HG03064 (cell line): Measurements from ENCODE around the gene BMP7.
"Not testable (repeated sequence)": the region's sequence is repeated elsewhere in the genome, so short reads cannot be mapped to it uniquely, and the experiment has no call there.

Experiments used
- ATAC-seq: cut with Tn5 transposase; IDR thresholded peaks from one replicate; pipeline ENCODE4 v1.9.1; 2021; ENCODE audit warnings: low read depth; ENCODE audit not compliant: unreplicated experiment

Gene BMP7

DNA sequence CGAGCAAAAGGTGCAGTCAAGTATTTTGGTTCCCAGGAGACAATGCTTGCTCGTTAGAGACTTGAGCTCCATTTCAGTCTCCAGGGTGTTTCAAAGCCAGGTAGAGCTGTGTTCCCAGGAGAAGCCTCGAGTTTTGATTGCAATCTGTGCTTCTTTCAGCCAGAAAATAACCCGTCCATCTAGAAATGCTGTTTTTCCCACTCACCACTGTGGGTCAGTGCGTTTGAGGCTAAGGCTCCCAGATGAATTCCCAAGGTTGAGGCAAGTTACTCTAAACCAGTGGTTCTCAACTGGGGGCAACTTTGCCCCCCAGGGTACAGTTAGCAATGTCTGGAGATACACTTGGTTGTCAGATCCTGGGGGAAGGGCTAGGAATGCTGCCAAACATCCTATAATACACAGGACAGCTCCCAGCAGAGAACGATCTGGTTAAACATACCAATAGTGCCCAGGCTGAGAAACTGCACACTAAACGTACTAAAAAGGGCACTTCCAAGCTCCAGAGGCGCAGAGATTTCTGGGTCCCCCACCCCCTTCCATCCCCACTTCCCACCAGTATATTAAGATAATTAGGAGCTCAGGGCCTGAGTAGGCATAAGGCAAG, 13.8 kb downstream of the BMP7 start:
- ATAC-seq = no peak

DNA sequence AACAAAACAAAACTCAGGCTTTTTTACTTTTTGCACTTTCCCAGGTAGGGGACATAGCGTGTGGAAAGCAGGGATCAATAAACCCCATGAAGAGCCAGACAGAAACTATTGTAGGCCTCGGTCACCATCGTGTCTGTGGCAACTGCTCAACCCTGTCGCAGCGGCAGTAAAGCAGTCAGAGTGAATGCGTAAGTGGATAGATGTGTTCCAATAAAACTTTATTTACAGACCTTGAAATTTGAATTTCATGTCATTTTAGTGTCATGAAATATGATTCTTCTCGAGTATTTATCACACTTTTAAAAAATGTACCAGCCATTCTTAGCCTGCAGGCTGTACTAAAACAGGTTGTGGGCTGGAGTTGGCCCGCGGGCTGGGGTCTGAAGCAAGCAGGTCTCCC, 14.5 kb downstream of the BMP7 start:
- ATAC-seq = no peak

DNA sequence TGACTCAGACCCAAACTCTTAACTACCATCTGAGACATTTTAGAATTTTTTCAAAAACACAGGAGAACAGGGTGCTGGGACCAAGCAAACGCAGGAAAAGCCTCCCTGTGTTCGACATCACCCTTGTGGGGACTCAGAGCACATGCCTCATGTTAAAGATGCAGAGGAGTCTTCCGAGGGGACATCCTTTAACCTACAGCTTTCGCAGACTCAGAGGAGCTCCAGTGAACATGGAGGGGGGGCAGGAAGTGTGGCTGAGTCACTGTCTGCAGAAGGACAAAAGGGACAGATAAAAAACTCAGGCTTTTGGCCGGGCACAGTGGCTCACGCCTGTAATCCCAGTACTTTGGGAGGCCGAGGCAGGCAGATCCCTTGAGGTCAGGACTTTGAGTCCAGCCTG, 15.1 kb downstream of the BMP7 start:
- no peak for ATAC-seq

DNA sequence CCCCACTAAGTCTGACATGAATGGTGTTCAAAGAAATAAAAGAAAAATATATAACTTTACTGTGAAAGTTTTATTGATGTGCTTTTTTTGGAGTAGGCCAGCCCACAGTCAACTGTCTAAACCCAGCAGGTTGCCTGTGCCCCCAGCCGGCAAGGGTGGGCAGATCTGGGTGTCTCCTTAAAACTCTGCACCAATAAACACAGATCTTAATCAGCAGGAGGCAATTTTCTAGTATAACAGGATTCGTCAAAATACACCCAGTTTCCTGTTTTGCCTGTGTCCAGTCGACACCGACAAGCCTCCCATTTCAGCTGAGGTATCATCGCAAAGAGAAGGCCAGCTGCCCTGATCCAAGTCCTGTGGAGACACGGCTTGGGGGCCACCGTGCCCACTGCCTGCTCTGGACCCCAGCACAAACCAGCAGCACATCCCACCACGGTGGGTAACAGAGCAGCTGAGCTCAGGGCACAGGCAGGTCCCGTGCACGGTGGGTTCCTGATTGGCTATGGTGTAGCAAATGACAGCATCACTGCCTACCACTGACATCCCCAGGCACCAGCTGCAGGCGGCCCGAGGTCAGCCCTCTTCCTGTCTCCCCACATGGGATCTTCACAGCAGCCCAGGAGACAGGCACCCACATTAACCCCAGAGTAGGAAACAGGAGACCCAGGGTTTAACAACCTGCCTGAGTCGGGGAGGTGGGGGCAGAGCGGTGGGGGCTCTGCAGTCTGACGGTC, 15.7 kb downstream of the BMP7 start:
- ATAC-seq = no peak

DNA sequence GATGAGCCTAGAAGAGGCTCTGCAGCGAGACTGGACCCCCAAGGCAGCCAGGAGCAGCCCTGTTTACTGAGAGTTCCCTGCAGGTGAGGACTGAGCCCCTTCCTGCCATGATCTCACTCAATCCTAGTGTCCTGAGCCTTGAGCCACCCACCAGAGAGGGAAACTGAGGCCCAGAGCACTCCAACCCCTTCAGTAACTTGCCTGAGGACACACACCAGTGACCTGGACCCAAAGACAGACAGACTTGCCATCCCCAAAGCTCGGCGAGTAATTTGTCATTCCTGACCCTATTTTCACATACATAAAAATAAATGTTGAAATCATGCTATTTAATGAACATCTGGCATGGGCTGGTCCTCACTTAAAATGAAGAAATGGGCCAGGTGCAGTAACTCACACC, 16.7 kb downstream of the BMP7 start:
- no peak for ATAC-seq

DNA sequence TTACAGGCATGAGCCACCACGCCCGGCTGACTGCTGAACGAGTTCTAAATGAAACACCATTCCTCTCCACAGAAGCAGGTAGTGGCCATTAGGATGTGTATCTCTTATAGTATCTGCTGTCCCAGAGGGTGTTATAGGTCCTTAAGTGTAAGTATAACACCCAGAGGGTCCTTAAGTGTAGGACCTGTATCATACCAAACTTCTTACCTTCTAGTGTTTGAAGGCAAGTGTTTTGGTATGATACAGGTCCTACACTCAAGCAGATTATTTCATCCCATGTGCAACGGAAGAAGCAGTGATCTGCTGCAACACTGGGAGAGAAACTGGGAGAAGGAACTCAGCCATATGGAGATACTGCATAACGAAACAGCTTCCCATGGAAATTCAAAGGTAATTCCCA, 17.4 kb downstream of the BMP7 start:
- ATAC-seq = no peak

DNA sequence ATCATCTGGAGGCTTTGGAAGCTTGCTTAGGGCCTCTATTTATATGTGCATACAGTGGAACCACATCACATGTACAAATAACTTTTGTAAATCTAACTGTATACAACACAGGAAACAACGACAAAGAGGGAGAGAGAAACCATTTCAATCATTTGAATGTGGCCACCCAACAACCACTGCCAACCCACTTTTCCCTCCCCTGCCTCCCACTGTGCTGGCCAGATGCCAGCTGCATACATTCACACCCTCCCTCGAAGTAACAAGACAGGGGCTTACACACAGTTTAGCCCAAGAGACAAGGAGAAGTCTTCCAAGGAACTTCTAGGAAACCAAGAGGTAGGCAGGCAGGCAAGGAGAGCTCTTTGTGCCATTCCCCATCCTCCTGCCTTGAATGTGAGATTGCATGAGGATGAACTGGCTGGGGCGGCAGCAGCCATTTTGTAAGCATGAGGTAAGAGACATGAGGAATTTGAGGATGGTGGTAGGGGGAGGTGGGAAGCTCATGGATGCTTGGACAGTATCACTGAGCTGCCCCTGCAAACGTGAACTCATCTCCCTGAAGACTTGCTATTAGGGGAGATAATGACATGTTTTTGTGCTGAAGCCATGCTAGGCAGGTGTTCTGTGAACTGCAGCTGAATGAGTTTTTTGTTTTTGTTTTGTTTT, 18.2 kb downstream of the BMP7 start:
- no peak for ATAC-seq

DNA sequence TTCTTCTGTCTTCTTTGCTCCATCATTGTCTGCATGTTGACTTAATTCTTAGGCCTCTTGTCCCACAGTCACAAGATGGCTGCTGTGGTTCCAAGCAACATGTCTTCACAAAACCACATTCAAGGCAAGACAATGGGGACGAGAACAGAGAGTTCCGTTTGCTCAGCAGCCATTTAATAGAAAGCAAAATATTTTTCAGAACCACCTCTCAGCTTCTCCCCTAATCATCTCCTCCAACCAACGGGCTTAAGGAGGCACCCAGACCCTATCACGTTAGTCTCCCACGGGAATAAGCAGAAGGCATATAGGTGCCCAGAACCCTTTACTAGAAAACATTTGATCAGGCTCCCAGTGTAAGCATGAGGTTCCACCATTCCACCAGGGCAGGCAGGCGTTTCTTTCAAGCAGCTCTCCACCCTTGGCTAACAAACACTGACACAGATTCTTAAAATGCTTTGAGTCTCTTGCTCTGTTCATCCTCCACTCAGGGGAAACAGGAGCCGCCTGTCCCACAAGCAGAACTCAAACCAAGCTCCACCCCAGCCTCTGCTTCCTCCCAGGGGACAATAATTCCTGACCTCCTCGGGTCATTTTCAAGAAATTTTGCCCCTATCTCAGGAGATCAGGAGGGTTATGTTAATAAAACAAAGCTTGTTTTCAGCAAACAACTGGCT, 19.0 kb downstream of the BMP7 start:
- no peak for ATAC-seq

DNA sequence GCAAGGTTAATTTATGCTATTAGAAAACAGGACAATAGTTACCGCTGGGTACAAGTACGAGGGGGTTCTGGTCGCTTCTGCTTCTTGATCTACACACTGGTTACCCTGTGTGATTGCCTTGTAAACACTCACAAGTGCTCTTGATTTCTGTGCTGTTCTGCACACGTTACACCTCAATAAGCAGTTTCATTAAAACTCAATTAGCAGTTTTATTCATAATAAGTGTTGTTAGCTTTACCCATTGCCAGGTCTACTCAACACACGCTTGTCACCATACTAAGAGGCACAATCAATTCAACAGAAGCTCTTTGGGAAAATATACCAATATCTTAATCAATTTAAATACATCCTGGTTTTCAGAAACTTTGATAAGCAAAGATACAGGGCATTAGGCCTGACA, 20.4 kb downstream of the BMP7 start:
- no peak for ATAC-seq

DNA sequence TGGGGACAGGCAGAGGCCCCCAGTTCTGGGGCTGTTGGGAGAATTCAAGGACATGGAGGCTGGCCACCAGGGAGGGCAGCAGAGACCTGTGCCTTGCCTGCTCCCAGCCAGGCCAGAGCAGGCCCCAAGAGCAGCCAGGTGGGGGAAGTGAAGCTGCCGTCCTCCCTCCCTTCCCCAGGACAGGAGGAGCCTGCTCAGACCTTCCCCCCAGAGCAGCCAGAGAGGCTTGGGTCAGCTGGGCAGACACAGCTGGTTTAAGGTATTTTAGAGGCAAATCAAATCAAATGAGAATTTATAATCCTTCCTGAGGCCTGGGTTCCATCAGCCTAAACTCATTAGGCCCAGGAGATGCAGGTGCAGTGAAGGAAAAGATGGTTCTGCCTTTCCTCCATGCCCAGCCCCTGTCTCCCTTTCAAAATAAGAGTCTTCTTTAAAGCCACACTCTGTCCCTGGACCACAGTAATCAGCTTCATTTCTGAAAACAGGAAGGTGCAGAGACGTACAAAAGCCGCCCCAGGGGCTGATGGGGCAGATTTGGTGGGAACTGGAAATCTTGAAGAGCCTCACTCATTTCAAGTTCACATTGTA, 21.7 kb downstream of the BMP7 start:
- no peak for ATAC-seq

DNA sequence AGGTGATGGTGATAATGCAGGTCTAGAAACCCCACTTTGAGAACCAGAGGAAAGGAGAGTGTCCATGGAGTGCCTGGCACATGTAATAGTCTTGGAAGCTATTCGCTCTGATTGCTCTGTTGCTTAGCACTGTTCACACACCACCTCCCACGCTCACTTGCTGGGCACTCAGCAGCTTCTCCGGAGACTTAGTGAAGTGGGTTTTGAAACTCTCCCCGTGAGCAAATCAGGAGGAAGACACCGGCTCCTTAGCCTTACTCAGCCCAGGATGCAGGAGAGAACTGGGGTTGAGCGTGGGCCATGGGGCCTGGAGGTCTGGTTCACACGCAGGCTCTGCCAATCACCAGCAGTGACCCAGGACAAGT, 22.2 kb downstream of the BMP7 start:
- ATAC-seq = no peak

DNA sequence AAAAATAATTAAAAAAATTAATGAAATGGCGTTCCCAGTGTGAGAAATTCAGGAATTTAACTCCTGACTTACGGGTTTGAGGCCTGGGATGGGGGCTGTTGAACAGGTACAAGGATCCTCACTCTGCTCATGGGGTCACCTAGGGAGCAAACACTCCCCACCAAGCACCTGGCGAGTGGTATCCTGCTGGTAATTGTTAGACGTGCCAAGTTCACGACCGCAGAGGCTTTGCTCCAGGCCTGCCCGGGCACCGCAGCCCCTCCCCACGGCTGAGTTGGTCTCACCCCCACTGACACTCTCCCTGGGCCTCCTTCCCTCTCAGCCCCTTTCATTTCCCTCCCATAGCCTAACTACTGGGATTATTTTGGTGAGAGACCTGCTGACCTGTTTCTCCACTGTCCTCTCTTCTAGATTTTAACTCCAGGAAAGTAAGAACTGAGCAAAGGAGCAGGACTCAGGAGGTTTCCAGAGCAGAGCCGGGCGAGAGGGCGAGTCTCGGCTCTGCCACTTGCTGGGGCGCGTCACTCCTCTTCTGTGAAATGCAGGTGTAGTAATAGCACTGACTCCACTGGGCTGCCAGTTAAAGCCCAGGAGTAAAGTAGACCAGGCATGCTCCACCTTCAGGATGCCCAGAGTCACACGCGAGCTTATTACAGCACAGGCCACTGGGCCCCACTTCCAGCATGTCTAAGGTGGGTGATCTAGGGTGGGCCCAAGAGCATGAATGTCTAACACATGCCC, 22.8 kb downstream of the BMP7 start:
- ATAC-seq = no peak

DNA sequence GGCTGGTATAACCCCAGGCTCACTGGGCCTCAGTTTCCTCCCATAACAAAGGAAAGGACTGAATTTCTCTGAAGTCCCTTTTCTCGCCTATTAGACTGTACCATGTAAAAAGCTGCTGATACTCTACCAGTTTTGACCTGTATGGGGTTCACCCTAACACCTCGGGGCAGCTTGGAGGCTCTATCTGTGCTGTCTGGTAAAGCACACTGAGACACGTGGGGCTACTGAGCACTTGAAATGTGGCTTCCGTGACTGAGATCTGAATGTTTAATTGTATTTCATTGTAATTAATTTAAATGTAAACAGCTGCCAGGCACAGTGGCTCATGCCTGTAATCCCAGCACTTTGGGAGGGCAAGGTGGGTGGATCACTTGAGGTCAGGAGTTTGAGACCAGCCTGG, 24.0 kb downstream of the BMP7 start:
- no peak for ATAC-seq

DNA sequence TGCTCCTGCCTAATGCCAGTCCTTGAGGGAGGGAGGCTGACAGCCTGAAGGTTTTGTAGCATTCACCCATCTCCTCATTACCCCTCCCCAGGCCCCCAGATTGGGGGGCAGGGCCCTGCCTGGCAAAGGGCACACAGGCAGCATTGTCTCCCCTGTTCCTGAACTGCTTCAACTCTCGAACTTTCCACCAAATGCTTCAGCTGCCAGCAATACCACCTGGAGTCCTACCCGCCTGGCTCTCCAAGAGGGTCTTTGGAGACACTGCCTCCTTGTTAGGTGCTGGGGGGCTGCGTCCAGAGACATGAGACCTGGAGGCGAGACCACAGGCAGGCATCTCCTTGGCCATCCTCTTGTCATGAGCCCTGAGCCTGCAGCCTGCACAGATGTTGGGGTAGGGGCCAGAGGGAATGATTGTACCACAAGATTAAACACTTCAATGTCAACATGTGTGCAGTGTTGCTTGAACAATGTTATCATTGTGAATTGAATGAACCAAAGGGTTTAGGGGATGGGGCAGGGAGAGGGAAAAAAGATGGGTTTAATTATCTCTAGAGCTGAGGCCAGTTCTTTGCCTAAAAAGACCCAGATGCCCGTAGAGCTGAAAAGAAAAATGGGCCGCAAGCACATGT, 25.0 kb downstream of the BMP7 start:
- no peak for ATAC-seq

DNA sequence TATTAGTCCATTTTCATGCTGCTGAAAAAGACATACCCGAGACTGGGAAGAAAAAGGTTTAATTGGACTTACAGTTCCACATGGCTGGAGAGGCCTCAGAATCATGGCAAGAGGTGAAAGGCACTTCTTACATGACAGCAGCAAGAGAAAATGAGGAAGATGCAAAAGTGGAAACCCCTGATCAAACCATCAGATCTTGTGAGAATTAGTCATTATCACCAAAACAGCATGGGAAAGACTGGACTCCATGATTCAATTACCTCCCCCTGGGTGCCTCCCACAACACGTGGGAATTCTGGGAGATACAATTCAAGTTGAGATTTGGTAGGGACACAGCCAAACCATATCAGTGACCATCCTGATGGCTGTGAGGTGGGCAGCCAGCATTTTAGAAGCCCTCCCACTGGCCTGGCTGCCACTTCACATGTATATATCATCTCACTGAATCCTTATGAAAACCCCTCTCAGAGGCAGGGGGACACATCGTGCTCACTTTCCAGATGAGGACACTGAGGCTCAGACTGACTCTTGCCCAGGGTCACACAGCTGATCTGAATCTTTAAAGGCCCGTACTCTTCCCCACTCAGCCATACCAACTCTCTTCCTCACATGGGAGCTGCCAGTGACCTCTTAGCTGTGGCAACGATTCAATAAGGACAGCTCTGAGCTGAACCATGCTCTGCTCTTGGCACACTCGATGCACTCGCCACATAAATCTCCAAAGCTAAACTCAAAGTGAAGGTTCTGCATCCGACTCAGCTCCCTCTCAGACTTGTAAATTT, 25.7 kb downstream of the BMP7 start:
- no peak for ATAC-seq

DNA sequence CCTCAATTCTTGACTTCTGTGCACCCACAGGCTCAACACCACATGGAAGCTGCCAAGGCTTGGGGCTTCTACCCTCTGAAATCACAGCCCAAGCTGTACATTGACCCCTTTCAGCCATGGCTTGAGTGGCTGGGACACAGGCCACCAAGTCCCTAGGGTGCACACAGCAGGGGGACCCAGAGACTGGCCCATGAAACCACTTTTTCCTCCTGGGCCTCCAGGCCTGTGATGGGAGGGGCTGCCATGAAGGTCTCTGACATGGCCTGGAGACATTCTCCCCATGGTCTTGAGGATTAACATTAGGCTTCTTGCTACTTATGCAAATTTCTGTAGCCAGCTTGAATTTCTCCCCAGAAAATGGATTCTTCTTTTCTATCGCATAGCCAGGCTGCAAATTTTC, 26.7 kb downstream of the BMP7 start:
- ATAC-seq = not testable (repeated sequence)

DNA sequence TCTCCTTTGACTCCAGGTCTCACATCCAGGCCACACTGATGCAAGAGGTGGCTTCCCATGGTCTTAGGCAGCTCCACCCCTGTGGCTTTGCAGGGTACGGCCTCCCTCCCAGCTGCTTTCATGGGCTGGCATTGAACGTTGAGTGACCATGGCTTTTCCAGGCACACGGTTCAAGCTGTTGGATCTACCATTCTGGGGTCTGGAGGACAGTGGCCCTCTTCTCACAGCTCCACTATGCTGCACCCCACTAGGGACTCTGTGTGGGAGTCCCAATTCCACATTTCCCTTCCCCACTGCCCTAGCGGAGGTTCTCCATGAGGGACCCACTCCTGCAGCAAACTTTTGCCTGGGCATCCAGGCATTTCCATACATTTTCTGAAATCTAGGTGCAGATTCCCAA, 27.1 kb downstream of the BMP7 start:
- not testable (repeated sequence) for ATAC-seq

DNA sequence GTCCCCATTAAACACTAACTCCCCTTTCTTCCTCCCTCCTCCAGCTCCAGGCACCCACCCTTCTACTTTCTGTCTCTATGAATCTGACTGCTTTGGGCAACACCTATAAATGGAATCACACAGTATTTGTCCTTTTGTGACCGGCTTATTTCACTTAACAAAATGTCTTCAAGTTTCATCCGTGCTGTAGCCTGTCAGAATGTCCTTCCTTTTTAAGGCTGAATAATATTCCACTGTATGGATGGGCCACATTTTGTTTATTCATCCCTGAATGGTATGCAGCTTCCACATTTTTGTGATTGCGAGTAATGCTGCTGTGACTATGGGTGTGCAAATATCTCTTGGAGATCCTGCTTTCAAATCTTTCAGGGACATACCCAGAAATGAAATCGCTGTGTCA, 28.4 kb downstream of the BMP7 start:
- ATAC-seq = no peak

DNA sequence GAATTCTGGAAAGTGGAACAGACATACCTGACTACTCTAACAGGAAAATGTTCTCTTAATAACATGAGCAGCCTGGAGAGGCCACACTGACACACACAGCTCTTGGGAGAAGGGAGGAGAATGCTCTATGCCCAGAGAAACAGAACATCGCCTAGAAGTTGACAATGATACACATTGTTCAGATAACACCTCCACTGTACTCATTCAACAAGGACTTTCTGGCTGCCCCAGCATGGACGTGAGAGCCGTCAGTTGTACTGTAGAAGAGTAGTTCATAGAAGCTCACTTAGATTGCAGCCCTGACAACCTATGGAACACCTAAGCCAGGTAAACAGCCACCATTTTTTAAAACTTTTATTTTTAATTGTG, 28.9 kb downstream of the BMP7 start:
- no peak for ATAC-seq
